ENCODE measurements around the gene DOK6. TPM values are rescaled to one million over a fixed set of nuclear protein-coding genes. Genes with fewer than 3 reads are reported as not detected.

DOK6 gene
- total RNA-seq, 1 experiment from 2014 or later: not detected

DNA sequence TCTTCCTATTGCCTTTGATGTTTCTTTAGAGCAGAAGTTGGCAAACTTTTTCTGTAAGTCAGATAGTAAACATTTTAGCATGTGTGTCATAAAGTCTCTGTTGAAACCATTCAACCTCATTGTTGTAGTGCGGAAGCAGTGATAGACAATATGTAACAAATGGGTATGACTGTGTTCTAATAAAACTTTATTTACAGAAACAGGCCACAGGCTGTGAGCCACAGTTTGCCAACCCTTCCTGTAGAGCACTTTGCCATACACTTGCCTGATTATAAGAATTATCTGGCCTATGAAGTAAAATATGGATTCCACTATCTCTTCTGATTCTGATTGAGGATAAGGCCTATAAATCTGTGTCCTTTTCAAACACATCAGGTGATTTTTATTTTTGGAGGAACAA, 237.4 kb downstream of the DOK6 start:
- TF ChIP-seq EZH2 (IDR thresholded peaks at IDR 0.05; ENCODE audit: low read depth): no peak
- TF ChIP-seq, protein P1, sequence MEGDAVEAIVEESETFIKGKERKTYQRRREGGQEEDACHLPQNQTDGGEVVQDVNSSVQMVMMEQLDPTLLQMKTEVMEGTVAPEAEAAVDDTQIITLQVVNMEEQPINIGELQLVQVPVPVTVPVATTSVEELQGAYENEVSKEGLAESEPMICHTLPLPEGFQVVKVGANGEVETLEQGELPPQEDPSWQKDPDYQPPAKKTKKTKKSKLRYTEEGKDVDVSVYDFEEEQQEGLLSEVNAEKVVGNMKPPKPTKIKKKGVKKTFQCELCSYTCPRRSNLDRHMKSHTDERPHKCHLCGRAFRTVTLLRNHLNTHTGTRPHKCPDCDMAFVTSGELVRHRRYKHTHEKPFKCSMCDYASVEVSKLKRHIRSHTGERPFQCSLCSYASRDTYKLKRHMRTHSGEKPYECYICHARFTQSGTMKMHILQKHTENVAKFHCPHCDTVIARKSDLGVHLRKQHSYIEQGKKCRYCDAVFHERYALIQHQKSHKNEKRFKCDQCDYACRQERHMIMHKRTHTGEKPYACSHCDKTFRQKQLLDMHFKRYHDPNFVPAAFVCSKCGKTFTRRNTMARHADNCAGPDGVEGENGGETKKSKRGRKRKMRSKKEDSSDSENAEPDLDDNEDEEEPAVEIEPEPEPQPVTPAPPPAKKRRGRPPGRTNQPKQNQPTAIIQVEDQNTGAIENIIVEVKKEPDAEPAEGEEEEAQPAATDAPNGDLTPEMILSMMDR (conservative IDR thresholded peaks at IDR 0.05): no peak
- DNase-seq: no peak
- ChIA-PET POLR2A (ENCODE audit: unreplicated experiment) (no interaction called here), CTCF (no interaction called here)
- no peaks in the 10 kb centered on the region for H3K4me1 ChIP-seq (replicated peaks; ENCODE audit: insufficient read depth)
- no peaks in the 10 kb centered on the region for H3K79me2 ChIP-seq (ENCODE audit: low read depth)
- no peak overlapping the region for H2AFZ ChIP-seq
- H3K4me3 ChIP-seq: no peak overlapping the region
- no peaks in the 10 kb centered on the region for H3K9me2 ChIP-seq (ENCODE audit: insufficient read depth)
- no peaks in the 10 kb centered on the region for H3K27me3 ChIP-seq (ENCODE audit: insufficient read depth, low read depth)
- H3F3A ChIP-seq (ENCODE audit: insufficient read depth, low read depth): no peaks in the 10 kb centered on the region
- no peaks in the 10 kb centered on the region for H3K9me3 ChIP-seq (ENCODE audit: insufficient read depth, low read depth)
- no peak overlapping the region for H3K27ac ChIP-seq
- H3K36me3 ChIP-seq (ENCODE audit: low read depth): no peaks in the 10 kb centered on the region
- H3K4me2 ChIP-seq: no peak overlapping the region
- no peaks in the 10 kb centered on the region for H4K20me1 ChIP-seq (ENCODE audit: insufficient read depth)
- BruUV-seq (replicated peaks): no TSS peak
- intact Hi-C loops (cut with micrococcal nuclease; ENCODE audit: unreplicated experiment): no loop called here

DNA sequence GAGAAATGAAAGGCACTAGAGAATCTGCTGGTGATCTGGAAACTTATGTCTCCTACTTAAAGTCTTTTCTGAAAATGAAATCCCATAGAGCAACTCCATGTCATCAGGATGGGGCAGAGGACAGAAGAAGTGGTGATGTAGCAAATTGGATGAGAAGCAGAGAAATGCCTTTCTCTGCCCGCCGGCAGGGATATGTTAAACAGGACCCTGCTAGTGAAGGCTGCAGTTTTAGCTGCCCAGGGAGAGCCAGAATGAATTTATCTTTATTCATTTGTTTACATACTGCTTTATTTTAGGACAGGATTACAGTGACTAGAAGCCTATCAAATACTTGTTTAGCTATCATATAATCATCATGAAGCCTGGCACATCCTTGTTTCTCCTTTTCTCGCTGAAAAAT, 247.0 kb downstream of the DOK6 start:
- Histone ChIP-seq H3K36me3 (ENCODE audit: low read depth) (no peaks in the 10 kb centered on the region), H3K9me3 (ENCODE audit: insufficient read depth, low read depth) (no peaks in the 10 kb centered on the region), H4K20me1 (ENCODE audit: insufficient read depth) (no peaks in the 10 kb centered on the region), H3K4me3 (no peak overlapping the region), H2AFZ (no peak overlapping the region), H3K79me2 (ENCODE audit: low read depth) (no peaks in the 10 kb centered on the region), H3K27me3 (ENCODE audit: insufficient read depth, low read depth) (no peaks in the 10 kb centered on the region), H3F3A (ENCODE audit: insufficient read depth, low read depth) (no peaks in the 10 kb centered on the region), H3K4me1 (replicated peaks; ENCODE audit: insufficient read depth) (no peaks in the 10 kb centered on the region), H3K9me2 (ENCODE audit: insufficient read depth) (peaks cover 4% of the 10 kb centered on the region), H3K4me2 (no peak overlapping the region), H3K27ac (no peak overlapping the region)
- DNase-seq: no peak
- TF ChIP-seq, protein P1 (conservative IDR thresholded peaks at IDR 0.05): no peak
- no peak for TF ChIP-seq EZH2 (IDR thresholded peaks at IDR 0.05; ENCODE audit: low read depth)
- intact Hi-C loops (cut with micrococcal nuclease; ENCODE audit: unreplicated experiment): no loop called here
- CTCF ChIA-PET: no interaction called here
- BruUV-seq (replicated peaks): no TSS peak
- POLR2A ChIA-PET (ENCODE audit: unreplicated experiment): no interaction called here

DNA sequence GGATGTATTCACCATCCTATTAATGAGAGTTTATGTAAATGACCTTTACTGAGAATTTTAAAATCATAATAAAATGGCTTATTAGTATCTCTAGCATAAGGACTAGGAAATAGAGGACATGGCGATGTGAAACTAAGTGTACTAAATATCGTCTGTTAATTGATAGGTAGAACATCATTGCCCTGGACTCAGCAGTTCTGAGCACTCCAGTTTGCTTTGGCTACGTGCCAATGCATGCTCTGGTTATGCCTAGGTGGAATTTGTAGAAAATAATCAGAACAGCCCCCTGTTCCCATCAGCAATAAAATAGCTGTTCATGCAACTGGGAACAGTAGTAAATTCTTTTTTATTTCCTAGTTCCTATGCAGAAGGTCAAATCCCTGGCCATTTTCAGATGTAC, 247.8 kb downstream of the DOK6 start:
- ChIA-PET CTCF (no interaction called here), POLR2A (ENCODE audit: unreplicated experiment) (no interaction called here)
- H3K4me2 ChIP-seq: no peak overlapping the region
- H3K4me3 ChIP-seq: no peak overlapping the region
- no peaks in the 10 kb centered on the region for H4K20me1 ChIP-seq (ENCODE audit: insufficient read depth)
- no peaks in the 10 kb centered on the region for H3K79me2 ChIP-seq (ENCODE audit: low read depth)
- no peaks in the 10 kb centered on the region for H3K4me1 ChIP-seq (replicated peaks; ENCODE audit: insufficient read depth)
- H3K27me3 ChIP-seq (ENCODE audit: insufficient read depth, low read depth): no peaks in the 10 kb centered on the region
- no peak overlapping the region for H3K27ac ChIP-seq
- peaks cover 4% of the 10 kb centered on the region for H3K9me2 ChIP-seq (ENCODE audit: insufficient read depth)
- no peak for DNase-seq
- intact Hi-C loops (cut with micrococcal nuclease; ENCODE audit: unreplicated experiment): no loop called here
- no peaks in the 10 kb centered on the region for H3K36me3 ChIP-seq (ENCODE audit: low read depth)
- no TSS peak for BruUV-seq (replicated peaks)
- H3K9me3 ChIP-seq (ENCODE audit: insufficient read depth, low read depth): no peaks in the 10 kb centered on the region
- TF ChIP-seq, protein P1 (conservative IDR thresholded peaks at IDR 0.05): no peak
- no peak for TF ChIP-seq EZH2 (IDR thresholded peaks at IDR 0.05; ENCODE audit: low read depth)
- no peak overlapping the region for H2AFZ ChIP-seq
- H3F3A ChIP-seq (ENCODE audit: insufficient read depth, low read depth): no peaks in the 10 kb centered on the region

All from PC-9 (cell line).